DND-41 (cell line): ENCODE measurements around the gene IFNG.
"Not testable (repeated sequence)": the region's sequence is repeated elsewhere in the genome, so short reads cannot be mapped to it uniquely, and the experiment has no call there.

Source experiments
- EZH2 ChIP-seq: IDR thresholded peaks from 3 replicates; pipeline ENCODE4 v1.6.1; 2012; ENCODE audit warnings: borderline replicate concordance, low read depth, mild to moderate bottlenecking, moderate library complexity, low read length, inconsistent platforms; ENCODE audit not compliant: severe bottlenecking
- TF ChIP-seq, protein P1 (sequence below): IDR thresholded peaks from 2 replicates; pipeline ENCODE4 v1.5.1; 2012; ENCODE audit warnings: borderline replicate concordance, low read length, moderate library complexity, mild to moderate bottlenecking; ENCODE audit not compliant: poor library complexity, severe bottlenecking; ENCODE audit errors: extremely low read depth

DNA sequence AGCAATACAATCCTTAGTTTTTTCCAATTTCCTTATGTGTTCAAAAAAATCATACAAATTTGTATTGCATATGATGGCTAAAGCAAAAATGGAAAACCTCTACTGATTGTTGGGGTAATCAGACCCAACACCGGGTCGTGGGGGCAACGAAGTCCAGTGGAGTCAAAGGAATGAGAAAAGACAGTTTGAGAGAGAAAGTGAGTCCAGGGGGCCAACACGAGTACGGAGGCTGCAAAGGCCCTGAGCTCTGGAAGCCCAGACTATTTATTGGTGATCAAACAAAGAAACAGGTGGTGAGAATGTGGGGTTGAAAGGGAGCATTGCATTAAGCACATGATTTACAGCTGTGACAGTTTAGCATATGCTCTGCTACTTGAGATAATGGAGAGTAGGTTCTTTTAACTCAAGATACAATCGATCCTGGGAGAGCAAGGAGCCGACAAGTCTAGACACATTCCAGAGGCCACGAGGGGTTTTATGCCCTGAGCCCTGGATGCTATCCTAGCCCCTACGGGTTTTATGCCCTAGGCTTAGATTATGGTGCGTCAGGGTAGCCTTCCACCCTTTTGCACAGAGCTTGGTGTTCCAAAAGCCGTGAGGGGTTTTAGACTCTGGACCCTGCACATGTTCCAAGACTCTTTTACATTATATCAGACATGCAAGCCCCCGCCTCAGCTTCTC lies 49.6 kb upstream of the IFNG start:
- TF ChIP-seq, protein P1, sequence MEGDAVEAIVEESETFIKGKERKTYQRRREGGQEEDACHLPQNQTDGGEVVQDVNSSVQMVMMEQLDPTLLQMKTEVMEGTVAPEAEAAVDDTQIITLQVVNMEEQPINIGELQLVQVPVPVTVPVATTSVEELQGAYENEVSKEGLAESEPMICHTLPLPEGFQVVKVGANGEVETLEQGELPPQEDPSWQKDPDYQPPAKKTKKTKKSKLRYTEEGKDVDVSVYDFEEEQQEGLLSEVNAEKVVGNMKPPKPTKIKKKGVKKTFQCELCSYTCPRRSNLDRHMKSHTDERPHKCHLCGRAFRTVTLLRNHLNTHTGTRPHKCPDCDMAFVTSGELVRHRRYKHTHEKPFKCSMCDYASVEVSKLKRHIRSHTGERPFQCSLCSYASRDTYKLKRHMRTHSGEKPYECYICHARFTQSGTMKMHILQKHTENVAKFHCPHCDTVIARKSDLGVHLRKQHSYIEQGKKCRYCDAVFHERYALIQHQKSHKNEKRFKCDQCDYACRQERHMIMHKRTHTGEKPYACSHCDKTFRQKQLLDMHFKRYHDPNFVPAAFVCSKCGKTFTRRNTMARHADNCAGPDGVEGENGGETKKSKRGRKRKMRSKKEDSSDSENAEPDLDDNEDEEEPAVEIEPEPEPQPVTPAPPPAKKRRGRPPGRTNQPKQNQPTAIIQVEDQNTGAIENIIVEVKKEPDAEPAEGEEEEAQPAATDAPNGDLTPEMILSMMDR = not testable (repeated sequence)
- not testable (repeated sequence) for TF ChIP-seq EZH2
